ENCODE measurements around the gene AQP3. TPM values are rescaled to one million over a fixed set of nuclear protein-coding genes. Genes with fewer than 3 reads are reported as not detected.

The AQP3 gene
- total and polyA plus RNA-seq, 4 donors = 43.9 to 218 (median 159) TPM

GRCh38 chr9:33434317-33435105 is 12.9 kb downstream of the AQP3 start:
- Histone ChIP-seq H3K9ac (ENCODE audit: insufficient read depth in 1 of 2, low read length in 2 of 2) (no peak overlapping the region), H3K4me3 (no peak overlapping the region), H3K27me3 (ENCODE audit: control insufficient read depth in 3 of 3, insufficient read depth in 3 of 3, low read length in 2 of 3) (no peaks in the 10 kb centered on the region), H3K4me1 (ENCODE audit: control insufficient read depth in 5 of 5, insufficient read depth in 5 of 5, low read length in 5 of 5) (peaks cover 0 to 4% (median 0%) of the 10 kb centered on the region in 5 donors), H3K9me3 (ENCODE audit: control insufficient read depth in 4 of 4, insufficient read depth in 3 of 4, low read length in 3 of 4) (no peaks in the 10 kb centered on the region), H3K27ac (ENCODE audit: low read depth in 1 of 2, low read length in 1 of 2) (no peak overlapping the region), H3K36me3 (ENCODE audit: control insufficient read depth in 4 of 4, insufficient read depth in 4 of 4, low read length in 4 of 4) (no peaks in the 10 kb centered on the region)
- DNase-seq (peak in 1 of 3 donors; percentile 10), ATAC-seq (ENCODE audit: insufficient read depth, low FRiP score) (no peak)
- 72 to 81% methylated on average over 16 of the region's 16 CpGs for WGBS, 2 donors
- TF ChIP-seq CTCF (IDR thresholded peaks at IDR 0.05; ENCODE audit: control extremely low read depth, extremely low read depth) = no peak

GRCh38 chr9:33433871-33434270 is 13.5 kb downstream of the AQP3 start:
- 89 to 90% methylated on average over 8 of the region's 8 CpGs for WGBS, 2 donors
- no peak for DNase-seq

GRCh38 chr9:33431420-33431819 is 16.0 kb downstream of the AQP3 start:
- WGBS, 2 donors = 62 to 77% methylated on average over 2 of the region's 2 CpGs
- ATAC-seq (ENCODE audit: insufficient read depth, low FRiP score) = no peak
- TF ChIP-seq CTCF (IDR thresholded peaks at IDR 0.05; ENCODE audit: control extremely low read depth, extremely low read depth) = no peak

More at GRCh38 chr9:33433871-33434270, 13.5 kb downstream of the AQP3 start:
- H3K27ac ChIP-seq (ENCODE audit: low read depth in 1 of 2, low read length in 1 of 2) = no peak overlapping the region
- no peak overlapping the region for H3K9ac ChIP-seq (ENCODE audit: insufficient read depth in 1 of 2, low read length in 2 of 2)
- TF ChIP-seq CTCF (IDR thresholded peaks at IDR 0.05; ENCODE audit: control extremely low read depth, extremely low read depth) = no peak
- H3K27me3 ChIP-seq (ENCODE audit: control insufficient read depth in 3 of 3, insufficient read depth in 3 of 3, low read length in 2 of 3) = no peaks in the 10 kb centered on the region
- no peaks in the 10 kb centered on the region for H3K9me3 ChIP-seq (ENCODE audit: control insufficient read depth in 4 of 4, insufficient read depth in 3 of 4, low read length in 3 of 4)
- H3K4me1 ChIP-seq (ENCODE audit: control insufficient read depth in 5 of 5, insufficient read depth in 5 of 5, low read length in 5 of 5) = peaks cover 0 to 2% (median 0%) of the 10 kb centered on the region in 5 donors
- ATAC-seq (ENCODE audit: insufficient read depth, low FRiP score) = no peak
- H3K36me3 ChIP-seq (ENCODE audit: control insufficient read depth in 4 of 4, insufficient read depth in 4 of 4, low read length in 4 of 4) = no peaks in the 10 kb centered on the region
- H3K4me3 ChIP-seq = no peak overlapping the region

More at GRCh38 chr9:33431420-33431819, 16.0 kb downstream of the AQP3 start:
- Histone ChIP-seq H3K27me3 (ENCODE audit: control insufficient read depth in 3 of 3, insufficient read depth in 3 of 3, low read length in 2 of 3) (no peaks in the 10 kb centered on the region), H3K27ac (ENCODE audit: low read depth in 1 of 2, low read length in 1 of 2) (no peak overlapping the region), H3K4me3 (no peak overlapping the region), H3K9ac (ENCODE audit: insufficient read depth in 1 of 2, low read length in 2 of 2) (no peak overlapping the region), H3K9me3 (ENCODE audit: control insufficient read depth in 4 of 4, insufficient read depth in 3 of 4, low read length in 3 of 4) (no peaks in the 10 kb centered on the region), H3K36me3 (ENCODE audit: control insufficient read depth in 4 of 4, insufficient read depth in 4 of 4, low read length in 4 of 4) (no peaks in the 10 kb centered on the region), H3K4me1 (ENCODE audit: control insufficient read depth in 5 of 5, insufficient read depth in 5 of 5, low read length in 5 of 5) (no peaks in the 10 kb centered on the region)
- DNase-seq = no peak

Data from lung (tissue), 12 donors.